CD4-positive, alpha-beta T cell treated with Interleukin-2 at 100 ng/mL for 4 hours (primary cell): ENCODE data around the gene HSPA4L.

Experiments used
- DNase-seq: peaks from one replicate; pipeline ENCODE4 v3.0.0-alpha.2; 2020; ENCODE audit warnings: low spot score

HSPA4L gene

DNA sequence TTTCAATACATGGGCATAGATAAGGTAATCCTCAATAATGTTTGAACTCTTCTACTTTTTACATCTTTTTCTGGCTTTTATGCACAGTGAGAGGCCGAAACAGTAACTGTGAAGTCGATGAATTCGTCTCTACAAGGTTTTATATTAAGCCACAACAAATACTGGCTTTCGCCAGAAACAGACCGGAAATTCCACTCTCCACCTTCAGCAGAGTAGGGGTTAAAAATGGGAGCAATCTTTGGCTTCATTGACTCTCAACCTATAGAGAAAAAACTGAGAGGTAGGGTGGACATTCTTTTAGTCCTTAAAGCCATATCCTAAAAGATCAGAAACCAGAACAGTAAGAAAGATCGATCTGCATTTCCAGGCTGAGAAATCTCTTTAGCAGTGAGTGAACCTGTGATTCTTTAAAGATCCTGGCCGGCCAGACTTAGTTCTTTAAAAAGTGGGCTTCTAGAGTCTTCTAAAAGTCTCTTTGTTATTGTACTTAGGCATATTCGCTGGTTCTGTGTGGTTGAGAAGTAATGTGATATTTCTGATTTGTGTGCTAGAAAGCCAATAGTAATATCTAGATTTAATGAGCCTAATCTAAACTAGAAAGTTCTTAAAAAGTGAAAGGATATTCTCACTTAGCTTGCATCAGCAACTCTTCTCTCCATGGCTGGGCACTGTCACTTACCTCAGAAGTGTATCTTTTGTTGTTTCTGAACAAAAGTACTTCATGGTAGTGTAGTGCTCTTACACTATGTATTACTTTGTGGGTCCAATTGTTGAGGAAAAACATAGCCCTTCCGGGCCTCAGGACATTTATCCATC, 2.0 kb downstream of the HSPA4L start:
- no peak for DNase-seq

DNA sequence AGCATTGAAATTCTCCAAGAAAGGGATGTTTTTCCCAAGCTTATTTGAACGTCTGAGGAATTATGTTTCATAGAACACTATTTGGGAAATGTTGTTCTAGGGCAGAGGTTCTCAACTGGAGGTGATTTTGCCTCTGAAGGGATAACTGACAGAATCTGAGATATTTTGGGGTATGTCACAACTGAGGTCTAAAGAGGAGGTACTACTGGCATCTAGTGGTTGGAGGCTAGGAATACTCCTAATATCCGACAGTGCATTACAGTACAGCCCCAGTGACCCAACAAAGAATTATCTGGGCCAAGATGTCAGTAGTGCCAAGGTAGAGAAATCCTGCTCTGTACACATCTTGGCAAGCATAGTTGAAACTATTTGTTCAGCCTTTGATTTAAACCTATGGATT, 6.4 kb downstream of the HSPA4L start:
- DNase-seq, result no peak

DNA sequence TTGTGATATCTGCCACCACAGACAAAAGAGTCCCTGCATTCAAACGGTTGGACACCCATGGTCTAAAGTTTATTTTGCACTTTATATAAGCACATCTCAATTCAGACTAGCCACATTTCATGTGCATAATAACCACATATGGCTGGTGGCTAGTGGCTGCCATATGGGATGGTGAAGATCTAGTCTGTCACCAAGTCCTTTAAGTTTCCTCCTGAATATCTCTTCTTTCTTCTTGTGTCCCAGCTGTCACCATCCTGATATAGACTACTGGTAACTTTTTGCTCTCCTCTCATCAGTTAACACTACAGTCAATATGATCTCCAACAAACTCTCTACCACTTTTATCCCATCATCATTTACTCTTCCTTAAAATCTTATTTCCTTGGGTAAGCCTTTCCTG, 9.3 kb downstream of the HSPA4L start:
- DNase-seq, result no peak

DNA sequence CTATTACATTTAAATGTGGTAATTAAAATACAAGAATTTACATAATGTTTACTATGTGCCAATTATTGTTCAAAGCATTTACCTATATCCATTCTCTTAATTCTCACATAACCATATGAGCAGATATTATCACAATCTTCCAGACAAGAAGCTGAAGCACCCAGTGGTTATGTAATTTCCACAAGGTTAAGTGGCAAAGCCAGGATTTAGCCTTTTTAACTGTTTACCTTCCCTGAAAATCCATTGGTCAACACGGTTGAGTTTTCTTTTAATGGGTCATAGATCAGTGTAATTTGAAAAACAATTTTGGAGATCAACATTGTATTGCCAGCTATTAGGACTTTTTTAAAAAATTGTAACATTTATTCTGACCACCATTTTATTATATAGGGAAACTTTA, 11.4 kb downstream of the HSPA4L start:
- DNase-seq, result no peak

DNA sequence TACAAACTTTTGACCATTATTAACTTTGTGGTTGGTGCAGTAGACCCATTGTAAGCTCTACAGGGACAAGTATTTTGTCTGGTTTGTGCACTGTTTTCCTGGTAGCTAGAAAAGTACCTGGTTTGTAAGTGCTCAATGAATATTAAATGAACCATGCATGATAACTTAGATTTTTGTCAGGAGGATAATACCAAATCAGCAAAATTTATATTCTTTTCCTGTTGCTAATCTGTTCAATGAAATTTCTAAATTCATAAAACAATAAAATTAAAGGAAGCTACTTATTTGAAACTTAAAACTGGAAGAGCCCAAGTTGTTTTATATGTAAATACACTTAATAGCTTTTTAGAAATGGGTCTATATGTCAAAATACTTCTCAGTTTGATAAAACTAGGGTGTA, 17.6 kb downstream of the HSPA4L start:
- DNase-seq, result no peak

DNA sequence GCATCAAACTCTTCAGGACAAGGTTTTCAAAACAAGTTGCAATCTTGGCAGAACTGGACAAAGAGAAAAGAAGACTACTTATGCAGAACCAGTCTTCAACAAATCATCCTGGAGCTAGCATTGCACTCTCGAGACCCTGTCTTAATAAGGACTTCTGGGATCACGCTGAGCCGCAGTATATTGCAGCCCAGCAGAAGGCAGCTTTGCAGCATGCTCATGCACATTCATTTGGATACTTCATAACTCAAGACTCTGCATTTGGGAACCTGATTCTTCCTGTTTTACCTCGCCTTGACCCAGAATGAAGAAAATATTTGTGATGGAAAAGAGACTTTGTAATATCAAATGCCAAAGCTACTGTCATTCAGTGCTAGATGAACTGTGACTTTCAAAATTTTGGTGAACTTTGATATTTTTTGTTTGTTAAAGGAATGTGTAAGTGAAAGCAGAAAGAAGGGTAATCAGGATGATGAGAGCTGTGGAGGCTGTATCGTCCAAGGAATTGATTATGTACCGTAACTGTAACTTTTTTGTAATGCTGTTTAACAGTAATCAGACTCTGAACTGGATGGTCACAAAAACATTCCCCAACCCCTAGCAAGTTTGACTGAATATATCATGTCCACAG, 27.2 kb downstream of the HSPA4L start:
- DNase-seq, result no peak

DNA sequence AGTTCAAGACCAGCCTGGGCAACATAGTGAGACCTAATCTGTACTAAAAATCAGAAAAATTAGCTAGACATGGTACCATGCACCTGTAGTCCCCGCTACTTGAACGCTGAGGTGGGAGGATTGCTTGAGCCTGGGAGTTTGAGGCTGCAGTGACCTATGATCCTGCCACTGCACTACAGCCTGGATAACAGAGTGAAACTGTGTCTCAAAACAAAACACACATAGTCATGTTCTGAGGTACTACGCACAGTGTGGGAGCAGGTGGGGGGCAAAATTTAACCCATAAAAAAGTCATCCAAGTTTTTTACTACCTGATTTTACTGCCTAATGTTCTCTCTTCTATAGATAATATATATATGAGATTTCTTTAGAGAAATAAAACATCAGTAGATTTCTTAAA, 28.4 kb downstream of the HSPA4L start:
- no peak for DNase-seq

DNA sequence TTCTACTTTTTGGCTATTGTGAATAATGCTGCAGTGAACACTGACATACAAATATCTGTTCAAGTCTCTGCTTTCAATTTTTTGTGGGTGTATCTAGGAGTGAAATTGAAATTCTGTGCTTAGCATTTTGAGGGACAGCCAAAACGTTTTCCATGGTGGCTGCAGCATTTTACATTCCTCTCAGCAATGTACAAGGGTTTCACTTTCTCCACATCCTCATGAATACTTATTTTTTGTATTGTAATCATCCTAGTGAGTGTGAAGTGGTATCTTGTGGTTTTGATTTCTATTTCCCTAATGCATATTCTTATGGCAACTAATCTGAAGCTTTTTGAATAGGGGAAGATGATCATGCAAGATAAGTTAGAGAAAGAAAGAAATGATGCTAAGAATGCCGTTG, 40.3 kb downstream of the HSPA4L start:
- DNase-seq, result no peak

DNA sequence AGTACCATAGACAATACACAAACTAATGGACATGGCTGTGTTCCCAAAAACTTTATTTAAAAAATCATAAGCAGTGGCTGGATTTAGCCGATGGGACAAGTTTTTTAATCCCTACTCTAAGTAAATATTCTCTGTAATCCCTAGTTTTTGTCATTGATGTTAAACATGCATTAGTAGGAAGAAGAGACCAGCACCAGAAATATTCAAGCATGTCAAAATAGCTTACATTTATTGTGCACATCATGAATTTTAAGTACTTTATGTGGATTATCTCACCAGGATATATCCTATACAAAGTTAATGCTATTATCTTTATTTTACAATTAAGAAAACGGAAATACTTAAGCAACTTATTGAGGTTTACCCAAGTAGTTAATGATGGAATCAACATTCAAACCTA, 46.0 kb downstream of the HSPA4L start:
- DNase-seq, result no peak

DNA sequence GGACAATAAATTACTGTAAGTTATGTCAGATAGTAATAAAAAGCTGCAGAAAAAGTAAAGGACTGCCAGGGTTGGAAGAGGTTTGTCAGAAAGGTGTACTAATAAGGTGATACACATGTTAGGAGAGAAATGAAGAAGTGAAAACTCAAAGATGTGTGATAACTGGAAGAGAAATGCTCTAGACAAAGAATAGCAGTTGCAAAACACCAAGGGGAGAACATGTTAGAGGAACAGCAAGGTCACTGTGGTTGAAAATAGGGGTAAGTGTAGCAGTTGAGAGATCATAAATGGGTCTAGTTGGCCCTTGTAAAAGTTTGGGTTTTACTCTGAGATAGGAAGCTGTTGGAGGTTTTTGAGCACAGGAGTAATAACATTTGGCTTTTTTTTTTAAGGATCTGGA, 46.9 kb downstream of the HSPA4L start:
- no peak for DNase-seq

DNA sequence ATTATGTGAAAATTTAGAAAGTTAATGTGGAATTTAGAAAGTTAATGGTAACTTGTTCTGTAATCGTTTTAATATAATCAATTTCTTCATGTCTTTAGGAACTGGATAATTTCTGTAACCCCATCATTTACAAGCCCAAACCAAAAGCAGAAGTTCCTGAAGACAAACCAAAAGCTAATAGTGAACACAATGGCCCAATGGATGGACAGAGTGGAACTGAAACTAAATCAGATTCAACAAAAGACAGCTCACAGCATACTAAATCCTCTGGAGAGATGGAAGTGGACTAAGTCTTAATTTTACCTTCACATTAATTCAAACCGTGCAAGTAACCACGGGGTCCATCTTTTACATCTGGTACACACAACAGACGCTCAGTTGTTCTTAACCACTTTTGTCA, 50.5 kb downstream of the HSPA4L start:
- DNase-seq, result peak; percentile 2

DNA sequence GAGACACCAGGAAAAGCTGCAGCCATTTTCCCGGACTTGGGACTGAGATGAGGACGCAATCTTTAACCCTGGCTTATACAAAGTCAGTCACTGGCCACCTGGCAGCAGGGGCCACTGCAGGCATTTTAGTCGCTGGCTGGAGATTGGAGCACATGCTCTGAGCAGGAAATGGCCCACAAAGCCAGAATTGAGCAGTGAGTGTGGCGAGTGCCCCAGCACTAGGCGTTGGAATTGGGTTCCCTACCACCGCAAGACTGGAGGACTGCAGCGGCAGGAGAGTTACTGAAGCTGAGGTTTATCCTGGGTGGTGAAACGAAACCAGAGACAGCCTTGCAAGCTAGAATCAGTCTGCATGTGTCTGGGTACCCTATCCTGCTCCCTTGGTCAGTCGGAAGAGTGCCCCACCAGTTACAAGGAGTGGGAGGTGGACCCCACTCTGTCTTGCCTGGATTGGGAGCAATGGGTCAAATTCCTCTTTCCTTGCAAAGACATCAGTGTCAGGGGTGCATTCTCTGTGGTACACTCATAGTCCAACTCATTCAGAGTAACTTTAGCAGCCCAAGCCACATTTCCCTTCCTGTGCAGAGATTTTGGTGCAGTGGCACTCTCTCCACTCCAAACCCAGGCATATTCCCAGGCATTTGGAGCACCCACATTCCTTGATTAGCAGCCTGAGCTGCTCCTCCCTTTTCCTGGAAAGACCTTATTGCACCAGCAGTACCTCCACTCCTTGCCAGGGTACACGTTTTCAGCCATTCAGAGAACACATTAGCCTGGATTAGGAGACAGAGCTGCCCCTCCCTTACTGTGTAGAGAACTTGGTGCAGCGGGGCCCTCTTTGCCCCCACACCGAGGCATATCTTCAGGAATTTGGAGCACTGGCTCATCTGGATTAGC, 61.8 kb downstream of the HSPA4L start:
- no peak for DNase-seq

DNA sequence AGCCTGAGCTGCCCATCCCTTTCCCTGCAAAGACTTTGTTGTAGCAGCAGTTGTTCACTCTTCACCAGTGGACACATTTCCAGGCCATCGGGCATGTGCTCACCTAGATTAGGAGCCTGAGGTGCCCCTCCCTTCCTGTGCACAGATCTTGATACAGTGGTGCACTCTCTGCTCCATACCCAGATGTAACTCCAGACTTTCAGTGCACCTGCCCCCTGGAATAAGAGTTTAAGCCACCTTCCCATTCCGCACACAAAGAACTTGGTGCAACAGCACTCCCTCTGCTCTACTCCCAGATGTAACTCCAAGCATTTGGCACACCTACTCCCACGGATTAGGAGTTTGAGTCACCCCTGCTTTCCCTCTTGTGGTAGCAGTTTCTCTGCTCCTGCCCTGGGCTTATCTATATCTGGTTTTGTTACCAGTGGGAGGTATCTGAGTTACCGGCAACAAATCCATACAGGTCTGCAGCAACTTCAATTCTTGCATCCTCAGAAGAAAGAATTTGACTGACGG, 62.5 kb downstream of the HSPA4L start:
- DNase-seq, result no peak

DNA sequence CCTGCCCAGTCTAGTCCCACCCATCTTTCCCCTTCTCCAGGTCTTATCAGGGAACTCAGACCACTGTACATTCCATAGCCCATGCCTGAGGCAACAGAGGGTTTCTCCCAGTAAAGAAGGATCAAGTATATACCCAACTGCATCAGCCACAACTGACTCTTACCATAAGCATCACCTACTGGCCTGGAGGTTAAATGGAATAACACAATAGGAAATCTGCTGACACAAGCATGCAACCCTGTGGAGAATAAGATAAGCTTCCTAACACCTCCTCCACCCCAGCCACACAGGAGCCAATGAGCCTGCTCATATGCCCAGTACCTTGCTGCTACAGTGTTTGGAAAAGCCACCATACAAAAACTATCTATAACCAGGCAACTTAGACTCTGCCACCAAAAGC, 63.9 kb downstream of the HSPA4L start:
- no peak for DNase-seq

DNA sequence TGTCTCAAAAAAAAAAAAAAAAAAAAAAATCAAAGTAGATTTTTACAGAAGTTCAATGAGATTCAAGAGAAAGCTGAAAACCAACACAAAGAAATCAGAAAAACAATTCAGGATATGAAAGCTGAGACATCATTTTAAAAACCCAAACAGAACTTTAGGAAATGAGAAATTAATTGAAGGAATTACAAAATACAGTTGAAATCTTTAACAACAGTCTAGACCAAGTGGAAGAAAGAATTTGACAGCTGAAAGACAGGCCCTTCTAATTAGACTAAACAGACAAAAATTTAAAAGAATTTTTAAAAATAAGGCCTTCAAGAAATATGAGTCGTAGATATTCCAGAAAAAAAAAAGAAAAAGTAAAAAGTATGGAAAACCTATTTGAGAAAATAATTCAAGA, 64.6 kb downstream of the HSPA4L start:
- DNase-seq, result no peak

DNA sequence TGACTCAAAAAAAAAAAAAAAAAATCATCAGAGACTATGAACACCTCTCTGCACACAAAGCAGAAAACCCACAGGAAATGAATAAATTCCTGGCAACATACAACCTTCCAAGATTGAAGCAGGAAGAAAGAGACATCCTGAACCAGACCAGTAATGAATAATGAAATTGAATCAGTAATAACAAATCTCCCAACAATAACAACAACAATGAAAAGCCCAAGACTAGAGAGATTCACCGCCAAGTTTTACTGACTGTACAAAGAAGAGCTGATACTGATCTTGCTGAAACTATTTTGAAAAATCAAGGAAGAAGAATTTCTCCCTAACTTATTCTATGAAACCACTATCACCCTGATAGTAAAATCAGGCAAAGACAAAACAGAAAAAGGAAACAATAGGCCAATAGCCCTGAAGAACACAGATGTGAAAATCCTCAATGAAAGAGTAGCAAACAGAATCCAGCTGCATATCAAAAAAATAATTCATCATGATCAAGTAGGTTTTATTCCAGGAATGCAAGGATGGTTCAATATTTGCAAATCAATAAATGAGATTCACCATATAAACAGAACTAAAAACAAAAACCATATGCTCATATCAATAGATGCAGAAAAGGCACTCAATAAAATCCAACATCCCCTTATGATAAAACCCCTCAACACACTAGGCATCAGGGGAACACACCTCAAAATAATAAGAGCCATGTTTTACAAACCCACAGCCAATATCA, 67.5 kb downstream of the HSPA4L start:
- DNase-seq, result no peak

DNA sequence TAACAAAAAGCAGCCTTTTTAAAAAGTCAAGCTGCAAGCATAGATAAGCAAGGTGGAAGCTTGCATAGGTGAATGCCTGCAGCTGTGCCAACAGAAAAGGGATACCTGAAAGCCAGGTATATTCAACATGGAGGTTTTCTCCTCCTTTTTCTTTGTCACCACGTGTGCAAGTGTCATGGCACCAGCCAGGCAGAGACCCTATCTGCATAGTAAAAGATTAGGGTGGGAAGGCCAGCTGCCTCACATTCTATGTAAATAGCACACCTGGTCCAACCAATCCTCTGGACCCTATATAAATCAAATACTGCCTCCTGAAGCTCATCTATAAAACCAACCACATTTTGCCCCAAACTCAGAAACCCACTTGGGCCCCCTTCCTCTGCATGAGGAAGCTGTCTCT, 70.5 kb downstream of the HSPA4L start:
- no peak for DNase-seq

DNA sequence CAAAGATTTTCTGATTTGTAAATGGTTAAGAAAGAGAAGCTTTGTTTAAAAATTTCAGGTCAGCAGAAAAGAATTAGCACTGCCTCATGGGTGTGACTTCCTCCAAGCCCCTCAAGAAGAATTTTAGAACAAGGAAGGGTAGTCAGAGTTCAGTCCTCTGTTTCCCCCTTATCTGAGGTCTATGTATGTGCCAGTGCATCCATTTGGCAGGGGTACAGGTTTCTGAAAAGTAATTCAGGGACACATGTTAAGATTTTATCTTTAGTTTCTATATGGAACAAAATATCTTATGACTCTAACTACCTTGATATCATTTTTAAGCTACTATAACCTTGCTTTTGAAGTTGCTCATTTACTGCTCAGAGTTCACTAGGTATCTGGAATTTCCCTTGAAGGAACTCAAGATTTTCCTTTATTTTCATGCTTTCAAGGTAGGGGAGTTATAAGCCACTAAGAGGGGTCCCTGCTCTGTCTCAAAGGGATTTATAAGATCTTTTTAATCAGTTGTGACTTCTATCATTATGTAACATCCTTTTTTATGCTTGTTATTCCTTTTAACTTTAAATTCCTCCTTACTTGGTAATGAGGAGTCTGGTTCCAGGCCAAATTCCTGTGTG, 74.2 kb downstream of the HSPA4L start:
- no peak for DNase-seq

DNA sequence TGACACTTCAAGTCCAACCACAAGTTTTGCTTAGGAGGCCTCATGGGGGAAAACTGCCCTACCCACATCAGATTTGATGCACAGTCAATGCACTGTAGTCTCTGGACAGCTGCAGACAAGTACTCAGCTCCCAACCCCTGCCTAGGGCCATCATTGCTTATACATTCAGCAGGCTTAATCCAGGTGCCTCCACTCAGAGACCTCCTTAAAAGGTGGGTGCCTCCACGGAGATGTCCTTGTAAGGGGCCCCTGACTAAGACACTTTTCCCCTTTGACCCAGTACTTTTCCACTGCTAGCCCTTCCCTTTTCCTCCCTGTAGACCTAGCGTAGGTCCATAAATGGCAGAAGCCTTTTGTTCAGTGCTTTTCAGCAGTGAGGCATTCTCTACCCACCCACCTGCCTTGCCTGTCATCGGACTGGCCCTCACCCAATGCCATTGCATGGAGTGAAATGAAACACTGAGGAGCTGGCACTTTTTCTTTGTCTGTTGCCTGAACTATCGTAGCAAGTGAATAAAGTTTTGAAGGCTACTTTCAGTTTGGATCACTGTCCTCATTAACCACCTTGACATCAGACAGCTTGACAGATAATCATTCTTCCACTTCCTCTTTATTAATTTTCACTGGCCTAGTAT, 74.8 kb downstream of the HSPA4L start:
- DNase-seq, result no peak

DNA sequence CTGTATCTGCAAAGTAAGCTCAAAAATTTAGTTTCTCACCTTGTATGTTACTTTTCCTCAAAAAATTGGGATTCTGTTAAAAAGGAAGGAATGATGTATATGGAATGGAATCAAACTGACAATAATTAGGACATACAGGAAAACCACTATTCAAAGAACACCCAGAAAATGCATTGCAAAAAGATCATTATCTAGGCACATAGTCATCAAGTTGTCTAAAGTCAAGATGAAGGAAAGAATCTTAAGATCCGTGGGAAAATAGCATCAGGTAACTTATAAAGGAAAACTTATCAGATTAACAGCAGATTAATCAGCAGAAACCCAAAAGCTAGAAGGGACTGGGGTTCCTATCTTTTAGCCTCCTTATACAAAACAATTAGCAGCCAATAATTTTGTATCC, 75.5 kb downstream of the HSPA4L start:
- DNase-seq, result no peak

DNA sequence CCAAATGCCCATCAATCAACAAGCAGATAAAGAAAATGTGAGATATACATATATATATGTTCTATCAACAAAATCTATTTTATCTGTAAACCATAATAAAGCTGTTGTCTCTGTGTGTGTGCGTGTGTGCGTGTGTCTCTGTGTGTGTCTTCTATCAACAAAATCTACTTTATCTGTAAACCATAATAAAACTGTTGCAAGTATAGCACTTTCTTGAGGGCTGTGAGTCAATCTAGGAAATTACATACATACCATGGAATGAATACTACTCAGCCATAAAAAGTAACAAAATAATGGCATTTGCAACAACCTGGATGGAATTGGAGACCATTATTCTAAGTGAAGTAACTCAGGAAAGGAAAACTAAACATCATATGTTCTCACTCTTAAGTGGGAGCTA, 86.1 kb downstream of the HSPA4L start:
- no peak for DNase-seq
